Adipocyte (in vitro differentiated cells): Measurements from ENCODE around the gene ZFYVE19.
A peak's percentile ranks its signal among the peaks of the same experiment; 100 is the strongest.

ENCODE experiments used
- DNase-seq: peaks from one replicate; pipeline ENCODE4 v3.0.0-alpha.2; 2015; ENCODE audit warnings: low read depth
- H3K27me3 ChIP-seq: replicated peaks from 2 replicates; pipeline ENCODE4 v1.7.0; 2013; ENCODE audit warnings: mild to moderate bottlenecking, low read length, moderate library complexity; ENCODE audit not compliant: control insufficient read depth, insufficient read depth
- H3K36me3 ChIP-seq: 2 replicates; pipeline ENCODE4 v1.7.0; 2013; ENCODE audit warnings: low read length, mild to moderate bottlenecking, moderate library complexity; ENCODE audit not compliant: control insufficient read depth, insufficient read depth, severe bottlenecking
- H3K4me1 ChIP-seq: 2 replicates; pipeline ENCODE4 v1.7.0; 2013; ENCODE audit warnings: mild to moderate bottlenecking, low read length, moderate library complexity; ENCODE audit not compliant: control insufficient read depth, insufficient read depth
- H3K4me3 ChIP-seq: 2 replicates; pipeline ENCODE4 v1.7.0; 2013; ENCODE audit warnings: mild to moderate bottlenecking, low read length, moderate library complexity
- H3K9ac ChIP-seq: 2 replicates; pipeline ENCODE4 v1.7.0; 2013; ENCODE audit warnings: mild to moderate bottlenecking, low read length, moderate library complexity
- H3K9me3 ChIP-seq: 2 replicates; pipeline ENCODE4 v1.7.0; 2013; ENCODE audit warnings: mild to moderate bottlenecking, low read length, moderate library complexity; ENCODE audit not compliant: control insufficient read depth

Gene ZFYVE19

DNA sequence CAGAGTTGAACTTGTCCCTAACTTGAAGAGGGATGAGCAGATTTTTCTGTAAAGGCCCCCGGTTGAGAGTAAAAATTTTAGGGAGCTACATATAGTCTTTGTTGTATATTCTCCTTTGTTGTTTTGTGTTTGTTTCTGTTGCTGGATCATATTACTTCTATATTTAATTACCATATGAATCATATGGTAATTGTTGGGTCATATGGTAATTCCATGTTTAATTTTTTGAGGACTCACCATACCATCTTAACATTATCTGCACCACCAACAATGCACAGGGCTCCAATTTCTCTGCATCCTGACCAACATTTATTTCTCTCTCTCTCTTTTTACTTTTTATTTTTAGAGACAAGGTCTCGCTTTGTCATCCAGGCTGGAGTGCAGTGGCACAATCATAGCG lies 7.4 kb upstream of the ZFYVE19 start:
- DNase-seq = no peak
- H3K9me3 ChIP-seq = no peaks in the 10 kb centered on the region
- H3K27me3 ChIP-seq = no peaks in the 10 kb centered on the region
- H3K9ac ChIP-seq = no peak overlapping the region
- H3K36me3 ChIP-seq = no peaks in the 10 kb centered on the region
- no peak overlapping the region for H3K4me3 ChIP-seq
- no peaks in the 10 kb centered on the region for H3K4me1 ChIP-seq

DNA sequence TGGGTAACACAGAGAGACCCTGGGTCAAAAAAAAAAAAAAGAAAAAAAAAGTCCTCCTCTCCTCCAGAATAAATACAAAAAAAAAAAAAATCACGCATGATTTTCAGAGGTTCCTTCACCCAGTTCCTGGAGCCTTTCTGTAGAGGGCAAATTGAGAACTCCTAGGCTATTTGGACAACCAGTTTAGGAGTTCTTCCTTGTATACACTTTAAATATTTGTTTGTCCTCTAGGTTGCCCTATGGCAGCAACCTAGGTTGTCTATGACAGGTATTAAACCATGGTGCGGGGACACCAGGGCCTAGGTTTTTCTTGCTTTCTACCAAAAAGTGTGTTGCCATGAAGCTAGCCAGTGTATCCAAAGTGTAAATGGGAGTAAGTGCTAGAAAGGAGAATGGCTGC lies 3.8 kb upstream of the ZFYVE19 start:
- no peak overlapping the region for H3K4me3 ChIP-seq
- no peaks in the 10 kb centered on the region for H3K27me3 ChIP-seq
- no peaks in the 10 kb centered on the region for H3K9me3 ChIP-seq
- H3K36me3 ChIP-seq = no peaks in the 10 kb centered on the region
- H3K9ac ChIP-seq = no peak overlapping the region
- no peak for DNase-seq
- H3K4me1 ChIP-seq = peaks cover 8% of the 10 kb centered on the region

DNA sequence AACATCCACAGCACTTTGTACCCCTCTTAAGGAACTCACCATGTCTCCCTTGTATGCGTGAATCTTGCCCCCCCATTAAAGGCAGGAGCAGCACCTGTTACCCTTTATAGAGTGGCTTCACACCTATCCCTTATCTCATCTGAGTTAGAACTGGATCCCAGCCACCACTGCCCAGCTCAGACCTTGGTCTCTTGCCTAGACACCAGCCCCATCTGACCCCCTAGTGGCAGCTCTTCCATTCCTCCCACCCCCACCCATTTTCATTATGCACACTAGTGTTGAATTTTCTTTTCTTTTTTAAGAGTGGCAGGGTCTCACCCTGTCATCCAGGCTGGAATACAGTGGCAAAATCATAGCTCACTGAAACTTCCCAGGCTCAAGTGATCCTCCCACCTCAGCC lies 3.2 kb upstream of the ZFYVE19 start:
- Histone ChIP-seq H3K4me3 (no peak overlapping the region), H3K27me3 (no peaks in the 10 kb centered on the region), H3K9me3 (no peaks in the 10 kb centered on the region), H3K4me1 (peaks cover 11% of the 10 kb centered on the region), H3K36me3 (no peaks in the 10 kb centered on the region), H3K9ac (no peak overlapping the region)
- no peak for DNase-seq

DNA sequence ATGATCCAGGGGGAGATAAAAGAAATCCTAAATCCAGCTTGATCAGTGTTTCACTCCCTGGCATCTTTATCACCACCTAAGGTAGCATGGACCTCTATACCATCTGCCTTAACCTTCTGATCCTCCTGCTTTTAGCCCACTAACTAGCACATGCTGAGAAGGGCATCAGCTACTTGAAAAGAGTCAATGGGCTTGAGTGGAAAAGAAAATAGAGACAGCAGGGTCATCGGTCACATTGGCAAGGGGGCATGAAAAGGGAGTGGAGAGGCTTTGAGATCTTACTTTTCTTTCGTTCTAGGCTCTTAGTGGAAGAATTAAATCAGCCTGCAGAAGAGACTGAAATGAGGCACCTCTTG lies 239 bp upstream of the ZFYVE19 start:
- H3K4me3 ChIP-seq = peak overlapping the region; percentile 95
- peak overlapping the region; percentile 97 for H3K9ac ChIP-seq
- H3K36me3 ChIP-seq = peaks cover 9% of the 10 kb centered on the region
- no peak for DNase-seq
- no peaks in the 10 kb centered on the region for H3K9me3 ChIP-seq
- no peaks in the 10 kb centered on the region for H3K27me3 ChIP-seq
- H3K4me1 ChIP-seq = peaks cover 11% of the 10 kb centered on the region

DNA sequence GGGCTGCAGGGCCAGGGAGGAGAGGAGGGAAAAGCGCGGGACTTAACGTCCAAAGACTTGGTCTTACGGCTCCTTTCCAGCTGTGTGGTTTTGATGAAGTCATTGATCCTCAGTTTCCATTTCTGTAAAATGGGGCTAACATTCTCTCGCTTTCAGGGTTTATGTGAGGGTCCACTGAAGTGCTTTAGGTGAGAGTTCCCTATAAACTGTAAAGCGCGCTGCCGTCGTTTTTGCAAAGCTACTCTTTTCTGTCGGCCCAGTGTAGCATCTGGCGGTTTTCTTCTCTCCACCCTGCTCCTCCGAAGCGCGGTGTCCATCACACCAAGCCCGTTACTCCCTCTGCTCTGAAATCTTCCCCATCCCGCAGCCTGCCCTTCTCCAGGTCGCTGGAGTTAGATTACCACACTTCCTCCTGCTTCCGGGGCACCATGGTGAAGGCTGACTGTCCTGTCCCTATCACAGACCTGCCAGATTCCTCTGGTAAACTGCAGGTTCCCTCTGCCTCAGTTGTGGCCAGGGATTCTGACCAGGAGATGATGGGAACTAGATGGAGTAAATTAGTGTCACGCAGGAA lies 1.1 kb downstream of the ZFYVE19 start:
- H3K4me1 ChIP-seq = peaks cover 11% of the 10 kb centered on the region
- H3K9me3 ChIP-seq = no peaks in the 10 kb centered on the region
- H3K27me3 ChIP-seq = no peaks in the 10 kb centered on the region
- H3K9ac ChIP-seq = peak overlapping the region; percentile 97
- H3K36me3 ChIP-seq = peaks cover 9% of the 10 kb centered on the region
- peak overlapping the region; percentile 95 for H3K4me3 ChIP-seq
- DNase-seq = peak; percentile 15

DNA sequence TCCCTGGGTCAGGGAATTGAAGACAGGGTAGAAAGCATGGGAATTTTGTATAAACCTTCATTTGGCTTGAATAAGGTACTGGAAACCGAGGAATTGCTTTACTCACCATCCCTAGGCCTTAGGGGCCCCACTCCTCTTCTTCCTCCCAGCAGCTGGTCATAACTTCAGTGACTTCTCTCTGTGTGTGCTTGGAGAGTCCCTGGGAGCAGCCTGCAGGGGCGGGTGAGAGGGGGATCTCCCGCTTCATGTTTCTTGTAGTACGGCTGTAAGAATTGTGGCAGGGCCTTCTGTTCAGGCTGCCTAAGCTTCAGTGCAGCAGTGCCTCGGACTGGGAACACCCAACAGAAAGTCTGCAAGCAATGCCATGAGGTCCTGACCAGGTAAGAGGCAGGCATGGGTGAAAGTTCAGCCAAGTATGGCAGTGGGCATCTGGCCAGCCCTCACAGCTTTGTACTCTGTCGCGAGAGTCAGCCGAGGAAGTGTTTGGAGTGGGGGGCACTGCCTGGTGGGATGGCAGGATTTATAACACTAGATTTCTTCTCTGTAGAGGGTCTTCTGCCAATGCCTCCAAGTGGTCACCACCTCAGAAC lies 2.1 kb downstream of the ZFYVE19 start:
- Histone ChIP-seq H3K9me3 (no peaks in the 10 kb centered on the region), H3K4me1 (peaks cover 11% of the 10 kb centered on the region), H3K36me3 (peaks cover 17% of the 10 kb centered on the region), H3K4me3 (no peak overlapping the region), H3K27me3 (no peaks in the 10 kb centered on the region), H3K9ac (no peak overlapping the region)
- no peak for DNase-seq

DNA sequence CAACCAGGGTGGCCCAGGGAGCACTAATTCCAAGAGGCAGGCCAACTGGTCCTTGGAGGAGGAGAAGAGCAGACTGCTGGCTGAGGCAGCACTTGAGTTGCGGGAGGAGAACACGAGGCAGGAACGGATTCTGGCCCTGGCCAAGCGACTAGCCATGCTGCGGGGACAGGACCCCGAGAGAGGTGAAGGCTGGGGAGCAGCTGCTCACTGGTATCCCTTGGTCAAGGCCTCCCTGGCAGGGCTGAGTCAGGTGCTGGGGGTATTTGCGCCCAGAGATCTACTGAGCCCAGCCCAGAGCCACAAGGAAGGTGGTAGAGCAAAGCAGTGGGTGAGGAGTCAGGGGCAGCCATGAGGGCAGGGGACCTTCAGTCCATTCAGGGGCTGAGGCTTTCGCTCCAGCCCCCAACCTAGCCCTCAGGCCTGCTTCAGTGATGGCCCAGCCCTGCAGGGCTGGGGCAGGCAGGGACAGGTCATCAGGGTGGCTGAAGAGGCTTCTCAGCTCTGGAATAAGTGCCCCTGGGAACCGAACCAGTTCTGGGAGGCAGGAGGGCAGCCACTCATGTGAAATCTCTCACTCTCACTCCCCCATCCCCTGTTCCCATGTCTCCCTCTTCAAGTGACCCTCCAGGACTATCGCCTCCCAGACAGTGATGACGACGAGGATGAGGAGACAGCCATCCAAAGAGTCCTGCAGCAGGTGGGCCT lies 6.0 kb downstream of the ZFYVE19 start:
- peaks cover 5% of the 10 kb centered on the region for H3K4me1 ChIP-seq
- DNase-seq = no peak
- no peak overlapping the region for H3K9ac ChIP-seq
- H3K9me3 ChIP-seq = no peaks in the 10 kb centered on the region
- no peak overlapping the region for H3K4me3 ChIP-seq
- no peaks in the 10 kb centered on the region for H3K27me3 ChIP-seq
- peaks cover 23% of the 10 kb centered on the region for H3K36me3 ChIP-seq

DNA sequence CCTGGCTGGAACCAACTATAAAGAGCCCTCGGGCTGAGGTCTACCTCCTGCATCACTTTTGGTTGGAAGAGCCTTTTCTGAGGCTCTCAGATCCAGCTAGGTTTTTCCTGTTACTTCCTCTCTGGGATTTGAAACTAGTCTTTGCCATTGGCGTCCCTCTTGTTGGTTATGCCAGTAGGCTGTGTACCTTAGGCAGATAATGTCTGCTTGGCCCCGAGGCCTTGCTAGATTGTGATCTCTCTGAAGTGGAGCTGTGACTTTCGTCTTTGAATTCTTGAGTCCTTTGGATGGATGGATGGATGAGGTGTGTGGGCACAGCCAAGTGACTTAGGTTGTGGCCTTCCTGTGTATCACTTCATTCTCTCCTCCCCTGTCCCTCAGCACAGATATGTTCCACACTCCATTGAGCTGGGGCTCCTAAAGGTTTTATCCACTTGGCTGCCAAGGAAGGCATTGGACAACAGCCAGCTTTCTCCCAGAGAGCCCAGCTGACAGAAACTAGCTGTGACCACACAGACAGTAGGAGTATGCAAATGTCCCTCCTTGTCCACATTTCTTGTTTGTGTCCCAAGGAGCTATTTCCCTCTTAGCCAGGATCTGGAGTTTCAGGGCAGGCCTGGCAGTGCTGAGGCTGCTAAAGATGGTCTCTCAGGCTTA lies 8.3 kb downstream of the ZFYVE19 start:
- peaks cover 23% of the 10 kb centered on the region for H3K36me3 ChIP-seq
- no peaks in the 10 kb centered on the region for H3K9me3 ChIP-seq
- no peaks in the 10 kb centered on the region for H3K27me3 ChIP-seq
- H3K4me3 ChIP-seq = no peak overlapping the region
- H3K4me1 ChIP-seq = no peaks in the 10 kb centered on the region
- peak; percentile 19 for DNase-seq
- H3K9ac ChIP-seq = no peak overlapping the region

DNA sequence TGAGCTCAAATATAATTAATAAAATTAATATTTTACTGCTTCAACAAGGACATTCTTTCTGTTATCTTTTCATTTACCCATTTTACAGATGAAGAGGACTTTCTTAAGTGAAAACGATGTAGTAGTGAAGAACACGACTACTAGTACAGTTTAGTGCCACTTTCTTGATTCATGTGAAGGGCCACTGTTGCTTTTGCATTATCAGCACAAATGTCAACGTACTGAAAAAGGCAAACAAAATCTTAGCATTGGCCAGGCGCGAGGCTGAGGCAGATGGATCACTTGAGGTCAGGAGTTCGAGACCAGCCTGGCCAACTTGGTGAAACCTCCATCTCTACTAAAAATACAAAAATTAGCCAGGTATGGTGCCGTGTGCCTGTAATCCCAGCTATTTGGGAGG lies 12.2 kb downstream of the ZFYVE19 start:
- Histone ChIP-seq H3K9me3 (no peaks in the 10 kb centered on the region), H3K27me3 (no peaks in the 10 kb centered on the region), H3K4me1 (no peaks in the 10 kb centered on the region), H3K9ac (no peak overlapping the region), H3K4me3 (no peak overlapping the region), H3K36me3 (peaks cover 5% of the 10 kb centered on the region)
- no peak for DNase-seq

DNA sequence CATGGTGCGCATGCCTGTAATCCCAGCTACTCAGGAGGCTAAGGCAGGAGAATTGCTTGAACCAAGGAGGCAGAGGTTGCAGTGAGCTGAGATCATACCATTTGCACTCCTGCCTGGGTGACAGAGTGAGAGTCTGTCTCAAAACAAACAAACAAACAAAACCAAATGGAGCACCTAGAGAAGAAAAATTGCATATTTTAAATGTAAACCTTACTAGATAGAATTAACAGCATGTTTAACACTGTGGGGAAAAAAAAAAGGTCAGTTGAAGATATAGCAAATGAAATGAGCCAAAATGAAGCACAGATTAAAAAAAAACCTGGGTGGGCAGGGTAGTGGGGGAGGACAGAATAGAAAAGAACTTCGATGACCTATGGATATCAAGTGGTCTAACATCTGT lies 14.3 kb downstream of the ZFYVE19 start:
- no peak for DNase-seq
- no peaks in the 10 kb centered on the region for H3K36me3 ChIP-seq
- no peaks in the 10 kb centered on the region for H3K27me3 ChIP-seq
- no peaks in the 10 kb centered on the region for H3K9me3 ChIP-seq
- H3K4me1 ChIP-seq = no peaks in the 10 kb centered on the region
- no peak overlapping the region for H3K4me3 ChIP-seq
- H3K9ac ChIP-seq = no peak overlapping the region

DNA sequence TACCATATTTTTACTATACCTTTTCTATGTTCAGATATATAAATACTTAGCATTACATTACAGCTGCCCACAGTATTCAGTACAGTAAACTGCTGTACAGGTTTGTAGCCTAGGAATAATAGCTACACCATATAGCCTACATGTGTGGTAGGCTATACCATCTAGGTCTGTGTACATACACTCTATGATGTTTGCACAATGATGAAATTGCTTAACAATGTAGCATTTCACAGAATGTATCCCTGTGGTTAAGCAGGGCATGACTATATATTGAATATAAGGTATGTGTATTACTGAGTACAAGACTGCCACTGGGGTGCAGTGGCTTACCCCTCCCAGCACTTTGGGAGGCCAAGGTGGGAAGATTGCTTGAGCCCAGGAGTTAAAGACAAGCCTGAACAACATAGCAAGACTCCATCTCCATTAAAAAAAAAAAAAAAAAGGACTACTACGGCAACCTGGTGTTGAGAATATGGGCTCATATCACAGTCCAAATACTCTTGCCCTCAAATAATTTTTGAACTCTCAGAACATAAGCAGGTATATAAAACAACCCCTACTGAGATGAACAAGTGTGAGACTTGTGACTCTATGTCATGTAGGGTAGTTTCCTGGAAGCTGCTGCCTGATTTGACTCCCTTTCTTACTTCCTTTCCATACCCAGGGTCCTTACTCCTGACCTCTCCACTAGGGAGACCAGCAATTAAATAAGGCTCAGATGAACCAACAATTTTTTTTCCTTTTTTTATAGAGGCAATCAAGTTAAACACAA lies 16.9 kb downstream of the ZFYVE19 start:
- H3K27me3 ChIP-seq = peaks cover 15% of the 10 kb centered on the region
- H3K4me3 ChIP-seq = no peak overlapping the region
- H3K9ac ChIP-seq = no peak overlapping the region
- no peaks in the 10 kb centered on the region for H3K36me3 ChIP-seq
- DNase-seq = peak; percentile 25
- no peaks in the 10 kb centered on the region for H3K4me1 ChIP-seq
- H3K9me3 ChIP-seq = no peaks in the 10 kb centered on the region
